ENCODE results near the gene CDR2.

- TF ChIP-seq CTCF (IDR thresholded peaks at IDR 0.05): no peak
- TF ChIP-seq POLR2A (IDR thresholded peaks at IDR 0.05): no peak
Observed at GRCh38 chr16:22375963-22376640, 1.7 kb upstream of the CDR2 start.

Data from heart left ventricle (tissue), 13 donors.